Vagina (tissue), 2 donors: ENCODE results near the gene BACE1. TPM values are rescaled to one million over a fixed set of nuclear protein-coding genes. Genes with fewer than 3 reads are reported as not detected.

Experiments used
- DNase-seq, 2 donors: peaks; one replicate each; pipeline ENCODE4 v3.0.0-alpha.2; 2017; ENCODE audit errors: extremely low spot score in 2 of 2
- H3K27ac ChIP-seq: fragments of 200-600 bp; sonication (generic); one replicate; pipeline ENCODE4 v1.5.1; 2019
- H3K27me3 ChIP-seq: fragments of 200-600 bp; sonication (generic); one replicate; pipeline ENCODE4 v1.5.1; 2019
- H3K36me3 ChIP-seq, 2 donors: fragments of 200-600 bp; sonication (generic); one replicate each; pipeline ENCODE4 v1.5.1; 2017 to 2019
- H3K4me1 ChIP-seq: fragments of 200-600 bp; sonication (generic); one replicate; pipeline ENCODE4 v1.5.1; 2019
- H3K4me3 ChIP-seq, 2 donors: fragments of 200-600 bp; sonication (generic); 1 replicate in 1 of 2; 2 replicates in 1 of 2; pipeline ENCODE4 v1.5.1; 2016 to 2019
- H3K9me3 ChIP-seq: fragments of 200-600 bp; sonication (generic); one replicate; pipeline ENCODE4 v1.5.1; 2019
- CTCF ChIP-seq, 3 experiments: fragments of 450-650 bp in 2 of 3; fragments of 200-600 bp in 1 of 3; sonication (generic) in 1 of 3; IDR thresholded peaks; one replicate each; pipeline ENCODE4 v1.5.1; 2017 to 2019; ENCODE audit warnings: antibody characterized with exemption in 3 of 3, mild to moderate bottlenecking in 2 of 3, moderate library complexity in 2 of 3
- POLR2A ChIP-seq, 2 donors: fragments of 450-650 bp; IDR thresholded peaks; one replicate each; pipeline ENCODE4 v1.6.1; 2017; ENCODE audit warnings: antibody characterized with exemption in 2 of 2, mild to moderate bottlenecking in 2 of 2, moderate library complexity in 2 of 2
- POLR2AphosphoS5 ChIP-seq, 2 donors: sonication (generic); formaldehyde crosslinking; IDR thresholded peaks; one replicate each; pipeline ENCODE4 v1.9.0; 2017; ENCODE audit warnings: antibody characterized with exemption in 2 of 2, mild to moderate bottlenecking in 2 of 2, low read depth in 1 of 2; ENCODE audit not compliant: insufficient read depth in 1 of 2
- intact Hi-C: fragments of 100-400 bp; cut with DNase I; formaldehyde crosslinking; loops from one replicate; pipeline ENCODE4 v1.15.1; 2023
- total RNA-seq: library from RNA; depleted of rRNA; stranded (reverse); fragments of >200 nt; gene quantifications from one replicate; pipeline ENCODE4 v1.2.3, GENCODE V29; 2016

The BACE1 gene
- total RNA-seq, 1 donor from 2014 or later, result 25.8 TPM

DNA sequence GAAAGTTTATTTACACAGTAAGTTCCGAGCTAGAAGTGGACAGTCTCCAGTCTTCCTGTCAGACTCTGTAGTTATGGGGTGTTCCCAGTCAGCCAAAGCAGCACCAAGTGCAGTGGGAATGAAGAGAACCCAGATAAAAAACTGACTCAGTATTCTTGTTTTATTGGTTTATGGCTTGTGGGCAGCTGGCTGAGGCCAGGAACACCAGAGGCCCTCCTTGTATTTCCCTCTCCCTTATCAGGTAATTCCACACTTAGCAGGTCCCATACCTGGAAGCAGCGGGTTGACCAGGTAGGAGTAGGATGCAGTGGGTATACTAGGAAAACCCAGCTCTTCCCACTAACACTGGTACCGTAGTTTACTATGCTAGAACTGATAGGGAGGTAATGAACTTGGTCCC is 28.4 kb downstream of the BACE1 start:
- Histone ChIP-seq H3K27ac (no peak overlapping the region), H3K9me3 (no peaks in the 10 kb centered on the region), H3K4me3 (no peak overlapping the region), H3K36me3 (peaks cover 5 to 73% of the 10 kb centered on the region in 2 donors), H3K4me1 (no peaks in the 10 kb centered on the region), H3K27me3 (no peaks in the 10 kb centered on the region)
- no peak for DNase-seq
- TF ChIP-seq CTCF (IDR thresholded peaks at IDR 0.05) (no peak), POLR2AphosphoS5 (IDR thresholded peaks at IDR 0.05; ENCODE audit: insufficient read depth in 1 of 2, low read depth in 1 of 2) (no peak), POLR2A (IDR thresholded peaks at IDR 0.05) (no peak)
- intact Hi-C loops, result no loop called here

- TF ChIP-seq POLR2A (IDR thresholded peaks at IDR 0.05) (no peak), POLR2AphosphoS5 (IDR thresholded peaks at IDR 0.05; ENCODE audit: insufficient read depth in 1 of 2, low read depth in 1 of 2) (no peak), CTCF (IDR thresholded peaks at IDR 0.05) (no peak)
- Histone ChIP-seq H3K9me3 (no peaks in the 10 kb centered on the region), H3K4me1 (no peaks in the 10 kb centered on the region), H3K27ac (no peak overlapping the region), H3K4me3 (no peak overlapping the region), H3K36me3 (peaks cover 5 to 80% of the 10 kb centered on the region in 2 donors), H3K27me3 (no peaks in the 10 kb centered on the region)
- intact Hi-C loops, result no loop called here
- DNase-seq, result no peak
Measured at GRCh38 chr11:117286588-117286987, 29.5 kb downstream of the BACE1 start.

- TF ChIP-seq CTCF (IDR thresholded peaks at IDR 0.05) (no peak), POLR2A (IDR thresholded peaks at IDR 0.05) (no peak), POLR2AphosphoS5 (IDR thresholded peaks at IDR 0.05; ENCODE audit: insufficient read depth in 1 of 2, low read depth in 1 of 2) (no peak)
- H3K27me3 ChIP-seq, result no peaks in the 10 kb centered on the region
- no peak for DNase-seq
- intact Hi-C loops, result no loop called here
- no peak overlapping the region for H3K4me3 ChIP-seq
- peaks cover 8% of the 10 kb centered on the region for H3K4me1 ChIP-seq
- H3K36me3 ChIP-seq, result peaks cover 5 to 62% of the 10 kb centered on the region in 2 donors
- H3K27ac ChIP-seq, result no peak overlapping the region
- no peaks in the 10 kb centered on the region for H3K9me3 ChIP-seq
Measured at GRCh38 chr11:117284053-117284452, 32.0 kb downstream of the BACE1 start.

GRCh38 chr11:117282956-117283355 is 33.1 kb downstream of the BACE1 start:
- Histone ChIP-seq H3K4me1 (peaks cover 8% of the 10 kb centered on the region), H3K4me3 (no peak overlapping the region), H3K27me3 (no peaks in the 10 kb centered on the region), H3K9me3 (no peaks in the 10 kb centered on the region), H3K36me3 (peaks cover 5 to 56% of the 10 kb centered on the region in 2 donors), H3K27ac (no peak overlapping the region)
- intact Hi-C loops, result no loop called here
- DNase-seq, result no peak
- TF ChIP-seq POLR2A (IDR thresholded peaks at IDR 0.05), result no peak
- TF ChIP-seq CTCF (IDR thresholded peaks at IDR 0.05), result no peak
- no peak for TF ChIP-seq POLR2AphosphoS5 (IDR thresholded peaks at IDR 0.05; ENCODE audit: insufficient read depth in 1 of 2, low read depth in 1 of 2)

DNA sequence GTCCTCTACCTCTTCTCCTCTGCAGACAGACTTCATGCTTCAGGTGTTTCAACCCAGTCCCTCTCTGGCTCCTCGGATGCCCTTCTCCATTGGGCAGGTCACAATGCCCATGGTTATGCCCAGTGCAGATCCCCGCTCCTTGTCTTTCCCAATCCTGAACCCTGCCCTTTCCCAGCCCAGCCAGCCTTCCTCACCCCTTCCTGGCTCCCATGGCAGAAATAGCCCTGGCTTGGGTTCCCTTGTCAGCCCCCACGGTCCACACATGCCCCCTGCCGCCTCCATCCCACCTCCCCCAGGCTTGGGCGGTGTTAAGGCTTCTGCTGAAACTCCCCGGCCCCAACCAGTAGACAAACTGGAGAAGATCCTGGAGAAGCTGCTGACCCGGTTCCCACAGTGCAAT is 34.2 kb downstream of the BACE1 start:
- intact Hi-C loops, result no loop called here
- H3K9me3 ChIP-seq, result no peaks in the 10 kb centered on the region
- no peak overlapping the region for H3K27ac ChIP-seq
- TF ChIP-seq CTCF (IDR thresholded peaks at IDR 0.05), result no peak
- TF ChIP-seq POLR2AphosphoS5 (IDR thresholded peaks at IDR 0.05; ENCODE audit: insufficient read depth in 1 of 2, low read depth in 1 of 2), result no peak
- TF ChIP-seq POLR2A (IDR thresholded peaks at IDR 0.05), result no peak
- peaks cover 5 to 46% of the 10 kb centered on the region in 2 donors for H3K36me3 ChIP-seq
- no peak for DNase-seq
- no peak overlapping the region for H3K4me3 ChIP-seq
- peaks cover 8% of the 10 kb centered on the region for H3K4me1 ChIP-seq
- no peaks in the 10 kb centered on the region for H3K27me3 ChIP-seq
